GM18520 (cell line): ENCODE results near the gene TM4SF5.

Experiments used
- ATAC-seq: cut with Tn5 transposase; IDR thresholded peaks from one replicate; pipeline ENCODE4 v1.9.1; 2021; ENCODE audit not compliant: unreplicated experiment

Gene TM4SF5

GRCh38 chr17:4771519-4772234, at the start of gene TM4SF5:
TM4SF5 (plus strand) TSS chr17:4771886; CDS start chr17:4771923, 37 bp downstream.
- no peak for ATAC-seq

GRCh38 chr17:4722678-4723240, 48.9 kb upstream of the TM4SF5 start:
- no peak for ATAC-seq

- ATAC-seq: no peak
These were observed 47.0 kb upstream of the TM4SF5 start for GRCh38 chr17:4724650-4725049.

- no peak for ATAC-seq
These were observed 45.9 kb upstream of the TM4SF5 start for GRCh38 chr17:4725646-4726310.

- no peak for ATAC-seq
These were observed 43.6 kb upstream of the TM4SF5 start for GRCh38 chr17:4728124-4728523.

- no peak for ATAC-seq
These were observed 38.6 kb upstream of the TM4SF5 start for GRCh38 chr17:4733073-4733531.

GRCh38 chr17:4734857-4735475, 36.7 kb upstream of the TM4SF5 start:
- ATAC-seq: no peak

- no peak for ATAC-seq
These were observed 35.6 kb upstream of the TM4SF5 start for GRCh38 chr17:4735876-4736651.

GRCh38 chr17:4738136-4739121, 33.3 kb upstream of the TM4SF5 start:
- no peak for ATAC-seq

- ATAC-seq: no peak
These were observed 32.3 kb upstream of the TM4SF5 start, which contains the start of the genes CXCL16 and ZMYND15 for GRCh38 chr17:4739122-4740024. CXCL16 (minus strand) TSS chr17:4739928; CDS start chr17:4739339, 589 bp downstream. ZMYND15 (plus strand) TSS chr17:4739833; CDS start chr17:4740549, 716 bp downstream.

GRCh38 chr17:4740025-4740351, 31.7 kb upstream of the TM4SF5 start:
- no peak for ATAC-seq

GRCh38 chr17:4740584-4740983, 31.1 kb upstream of the TM4SF5 start:
- ATAC-seq: no peak

GRCh38 chr17:4741544-4741943, 30.1 kb upstream of the TM4SF5 start:
- no peak for ATAC-seq

- ATAC-seq: no peak
These were observed 29.6 kb upstream of the TM4SF5 start for GRCh38 chr17:4742133-4742532.

- no peak for ATAC-seq
These were observed 29.1 kb upstream of the TM4SF5 start for GRCh38 chr17:4742629-4743028.

GRCh38 chr17:4743216-4743615, 28.5 kb upstream of the TM4SF5 start:
- ATAC-seq: no peak

- no peak for ATAC-seq
These were observed 27.8 kb upstream of the TM4SF5 start for GRCh38 chr17:4743898-4744297.
